AG04450 (cell line): ENCODE data around the gene CPPED1. TPM values are rescaled to one million over a fixed set of nuclear protein-coding genes. Genes with fewer than 3 reads are reported as not detected.

Source experiments
- CTCF ChIA-PET: fragments of 300-600, 350-600 bp; formaldehyde crosslinking; extraction: SDS; loops from one replicate; lab custom pipeline; 2022; ENCODE audit warnings: antibody characterized with exemption, inconsistent platforms; lab: Charles Lee
- POLR2A ChIA-PET: fragments of 350-600 bp; formaldehyde crosslinking; extraction: SDS; loops from one replicate; lab custom pipeline; 2021; ENCODE audit warnings: antibody characterized with exemption, inconsistent platforms; lab: Yijun Ruan, JAX
- DNase-seq: peaks from one replicate; pipeline ENCODE4 v3.0.0-alpha.2; 2011; ENCODE audit warnings: low read depth, low spot score
- H3K27ac ChIP-seq: one replicate; pipeline ENCODE4 v1.5.1; 2012; ENCODE audit warnings: low read depth, low read length, control low read depth
- H3K27me3 ChIP-seq: one replicate; pipeline ENCODE4 v1.6.0; 2012; ENCODE audit warnings: low read length; ENCODE audit not compliant: control insufficient read depth, insufficient read depth
- H3K4me3 ChIP-seq: 2 replicates; pipeline ENCODE4 v1.5.1; 2011; ENCODE audit warnings: mild to moderate bottlenecking, low read depth, low read length, control low read depth
- H3K9me3 ChIP-seq: 2 replicates; pipeline ENCODE4 v1.5.1; 2012; ENCODE audit warnings: low read length; ENCODE audit not compliant: control insufficient read depth, insufficient read depth
- CTCF ChIP-seq: IDR thresholded peaks from 2 replicates; pipeline ENCODE4 v1.5.1; 2011; ENCODE audit warnings: low read depth, low read length, control low read depth, inconsistent platforms
- polyA plus RNA-seq: library from polyadenylated mRNA; depleted of rRNA; stranded (reverse); fragments of >200 nt; gene quantifications from 2 replicates; pipeline ENCODE4 v1.2.3, GENCODE V29; 2011

CPPED1 gene
- polyA plus RNA-seq, 1 experiment, result 7.7 TPM

GRCh38 chr16:12837756-12838155, 34.1 kb upstream of the CPPED1 start:
- no peak for DNase-seq
- Histone ChIP-seq H3K27me3 (no peaks in the 10 kb centered on the region), H3K9me3 (peaks cover 8% of the 10 kb centered on the region), H3K4me3 (no peak overlapping the region), H3K27ac (no peak overlapping the region)
- no peak for TF ChIP-seq CTCF
- ChIA-PET POLR2A (no interaction called here), CTCF (no interaction called here)

- CTCF ChIA-PET, result interaction anchor here (0.5 kb wide), 1 partner anchor 1036 kb away, joined by 3 read pairs; no protein-coding TSS in a partner anchor
Observed at GRCh38 chr16:12837291-12837690, 33.6 kb upstream of the CPPED1 start.

GRCh38 chr16:12833926-12834325, 30.2 kb upstream of the CPPED1 start:
- TF ChIP-seq CTCF, result no peak
- no peak overlapping the region for H3K4me3 ChIP-seq
- no peak overlapping the region for H3K27ac ChIP-seq
- POLR2A ChIA-PET, result no interaction called here
- H3K27me3 ChIP-seq, result no peaks in the 10 kb centered on the region
- no peak for DNase-seq
- peaks cover 4% of the 10 kb centered on the region for H3K9me3 ChIP-seq
- CTCF ChIA-PET, result no interaction called here

More at GRCh38 chr16:12837291-12837690, 33.6 kb upstream of the CPPED1 start:
- peaks cover 7% of the 10 kb centered on the region for H3K9me3 ChIP-seq
- no peak for DNase-seq
- H3K27me3 ChIP-seq, result no peaks in the 10 kb centered on the region
- no peak for TF ChIP-seq CTCF
- H3K4me3 ChIP-seq, result no peak overlapping the region
- no peak overlapping the region for H3K27ac ChIP-seq
- POLR2A ChIA-PET, result no interaction called here

- Histone ChIP-seq H3K9me3 (peaks cover 4% of the 10 kb centered on the region), H3K27ac (no peak overlapping the region), H3K4me3 (no peak overlapping the region), H3K27me3 (no peaks in the 10 kb centered on the region)
- no peak for DNase-seq
- ChIA-PET POLR2A (no interaction called here), CTCF (interaction anchor here (0.5 kb wide), 1 partner anchor 11 kb away, joined by 3 read pairs; no protein-coding TSS in a partner anchor)
- no peak for TF ChIP-seq CTCF
Observed at GRCh38 chr16:12829096-12829888, 25.6 kb upstream of the CPPED1 start.

- POLR2A ChIA-PET, result no interaction called here
- H3K4me3 ChIP-seq, result no peak overlapping the region
- H3K27ac ChIP-seq, result no peak overlapping the region
- H3K9me3 ChIP-seq, result no peaks in the 10 kb centered on the region; the same call in 1 of the 2 replicates
- TF ChIP-seq CTCF, result no peak
- CTCF ChIA-PET, result no interaction called here
- no peak for DNase-seq
- no peaks in the 10 kb centered on the region for H3K27me3 ChIP-seq
Observed at GRCh38 chr16:12828206-12828605, 24.5 kb upstream of the CPPED1 start.
